ENCODE measurements around the gene FMOD.

FMOD gene

GRCh38 chr1:203351037-203351625 is at the start of gene FMOD:
Gene FMOD (minus strand): TSS chr1:203351122. CDS start chr1:203348270, 2,852 bp downstream.
- DNase-seq (ENCODE audit: low read depth in 3 of 3), result no peak

GRCh38 chr1:203396595-203397194 is 45.8 kb upstream of the FMOD start:
- DNase-seq (ENCODE audit: low read depth in 3 of 3), result no peak

DNA sequence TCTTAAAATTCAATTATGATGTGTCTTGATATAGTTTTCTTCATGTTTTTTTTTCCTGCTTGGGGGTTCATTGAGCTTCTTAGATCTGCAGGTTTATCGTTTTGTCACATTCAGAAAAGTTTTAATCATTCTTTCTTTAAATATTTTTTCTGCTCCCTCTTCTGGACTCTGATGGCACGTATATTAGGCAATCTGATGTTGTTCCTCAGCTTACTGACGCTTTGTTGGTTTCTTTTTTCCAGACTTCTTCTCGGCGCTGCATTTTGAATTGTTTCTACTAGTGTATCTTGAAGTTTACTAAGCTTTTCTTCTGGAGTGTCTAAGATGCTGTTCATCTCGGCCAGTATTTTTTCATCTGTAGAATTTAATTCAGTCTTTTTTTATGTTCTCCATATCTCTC is 44.8 kb upstream of the FMOD start:
- DNase-seq (ENCODE audit: low read depth in 3 of 3), result no peak

DNA sequence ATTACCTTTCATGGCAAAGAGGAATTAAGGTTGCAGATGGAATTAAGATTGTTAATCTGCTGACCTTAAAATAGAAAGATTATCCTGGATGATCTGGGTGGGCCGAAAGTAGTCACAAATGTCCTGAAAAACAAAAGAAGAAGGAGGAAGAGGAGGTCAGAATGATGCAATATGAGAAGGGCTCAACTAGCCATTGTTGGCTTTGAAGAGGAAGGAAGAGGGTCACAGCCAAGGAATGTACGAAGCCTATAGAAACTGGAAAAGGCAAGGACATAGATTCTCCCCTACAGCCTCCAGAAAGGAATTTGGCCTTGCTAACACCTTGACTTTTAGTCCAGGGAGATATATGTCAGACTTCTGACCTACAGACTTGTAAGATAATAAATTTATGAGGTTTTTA is 39.4 kb upstream of the FMOD start:
- DNase-seq (ENCODE audit: low read depth in 3 of 3), result no peak

- DNase-seq (ENCODE audit: low read depth in 3 of 3), result no peak
Observed at GRCh38 chr1:203388683-203389082, 37.8 kb upstream of the FMOD start.

GRCh38 chr1:203382026-203382425 is 31.1 kb upstream of the FMOD start:
- DNase-seq (ENCODE audit: low read depth in 3 of 3), result no peak

- DNase-seq (ENCODE audit: low read depth in 3 of 3), result no peak
Observed at GRCh38 chr1:203381151-203381751, 30.3 kb upstream of the FMOD start.

- DNase-seq (ENCODE audit: low read depth in 3 of 3), result no peak
Observed at GRCh38 chr1:203380420-203381150, 29.7 kb upstream of the FMOD start.

- DNase-seq (ENCODE audit: low read depth in 3 of 3), result no peak
Observed at GRCh38 chr1:203379825-203380224, 28.9 kb upstream of the FMOD start.

DNA sequence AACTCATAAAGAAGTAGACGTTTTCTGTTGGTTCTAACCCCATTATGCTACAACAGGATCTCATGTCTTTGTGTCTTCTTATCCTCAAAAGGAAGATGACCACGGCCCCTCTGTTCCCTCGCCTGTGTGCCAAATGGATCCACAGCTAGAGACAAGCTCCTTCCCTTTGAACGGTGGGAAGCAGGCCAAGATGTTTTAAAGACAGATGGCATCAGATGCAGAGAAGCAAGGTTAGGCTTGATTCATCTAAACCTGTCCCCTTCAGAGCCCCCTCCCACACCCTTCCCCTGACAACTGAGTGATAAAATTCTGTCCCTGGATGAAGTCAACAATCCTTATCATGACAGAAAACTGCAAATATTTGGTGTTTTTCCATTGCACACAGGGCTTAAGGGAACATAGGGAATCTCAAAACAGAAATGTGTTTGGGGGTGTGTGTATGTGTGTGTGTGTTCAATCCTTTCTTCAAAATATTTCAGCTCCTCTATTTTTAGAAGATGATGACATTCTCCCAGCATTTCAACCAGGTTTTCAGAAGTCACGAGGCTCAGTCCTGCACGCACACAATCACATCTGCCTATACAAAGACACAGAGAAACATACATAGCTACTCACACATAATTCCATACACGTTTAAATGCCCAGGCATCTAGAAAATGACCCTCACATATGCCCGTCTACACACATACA is 27.8 kb upstream of the FMOD start:
- no peak for DNase-seq (ENCODE audit: low read depth in 3 of 3)

DNA sequence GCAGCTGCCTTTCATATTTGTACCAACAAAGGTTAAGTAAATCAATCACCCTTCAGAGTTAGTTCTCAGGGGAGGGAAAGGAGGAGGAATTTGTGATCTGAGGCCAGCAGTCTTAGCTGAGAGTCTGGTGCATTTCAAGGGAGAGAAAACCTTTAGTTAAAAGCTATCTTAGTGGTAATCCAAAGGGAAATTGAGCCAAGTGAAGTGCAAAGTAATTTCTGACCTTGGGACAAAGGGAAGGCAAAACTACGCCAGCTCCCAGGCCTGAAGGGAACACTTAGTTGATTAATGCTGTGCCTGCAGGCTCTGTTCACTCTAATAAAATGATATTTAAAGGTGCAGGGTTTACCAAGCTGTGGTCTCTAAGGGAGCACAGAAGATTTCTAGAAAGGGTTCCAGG is 23.1 kb upstream of the FMOD start:
- DNase-seq (ENCODE audit: low read depth in 3 of 3), result no peak

DNA sequence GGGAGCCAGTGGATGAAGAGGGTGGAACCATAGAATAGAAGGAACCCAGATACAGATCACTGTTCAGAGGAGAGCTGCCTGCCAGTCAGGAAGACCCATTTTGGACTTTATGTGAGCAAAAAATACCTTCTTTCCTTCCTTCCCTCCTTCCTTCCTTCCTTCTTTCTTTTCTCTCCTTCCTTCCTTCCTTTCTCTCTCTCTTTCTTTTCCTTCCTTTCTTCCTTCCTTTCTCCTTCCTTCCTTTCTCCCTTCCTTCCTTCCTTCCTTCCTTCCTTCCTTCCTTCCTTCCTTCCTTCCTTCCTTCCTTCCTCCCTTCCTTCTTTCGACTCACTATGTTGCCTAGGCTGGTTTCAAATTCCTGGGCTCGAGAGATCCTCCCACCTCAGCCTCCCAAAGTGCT is 22.1 kb upstream of the FMOD start:
- no peak for DNase-seq (ENCODE audit: low read depth in 3 of 3)

DNA sequence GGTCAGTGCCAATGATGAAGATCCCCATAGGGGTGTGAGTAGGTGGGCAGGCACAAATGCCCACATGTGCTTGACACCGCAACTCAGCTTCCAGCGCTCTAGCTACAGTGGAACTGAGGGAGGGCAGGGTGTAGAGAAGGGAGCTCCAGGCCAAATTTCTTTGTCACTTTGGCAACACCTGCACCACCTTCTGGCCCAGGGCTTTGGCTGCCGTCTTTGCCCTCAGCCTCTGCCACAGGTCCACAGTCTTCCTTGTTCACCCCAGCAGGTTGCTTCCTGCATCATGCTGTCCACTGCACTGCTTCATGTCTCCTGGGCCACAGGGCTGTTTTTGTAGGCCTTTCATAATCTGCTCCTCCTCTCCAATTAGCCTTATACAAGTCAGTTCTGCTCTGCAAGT is 20.4 kb upstream of the FMOD start:
- no peak for DNase-seq (ENCODE audit: low read depth in 3 of 3)

DNA sequence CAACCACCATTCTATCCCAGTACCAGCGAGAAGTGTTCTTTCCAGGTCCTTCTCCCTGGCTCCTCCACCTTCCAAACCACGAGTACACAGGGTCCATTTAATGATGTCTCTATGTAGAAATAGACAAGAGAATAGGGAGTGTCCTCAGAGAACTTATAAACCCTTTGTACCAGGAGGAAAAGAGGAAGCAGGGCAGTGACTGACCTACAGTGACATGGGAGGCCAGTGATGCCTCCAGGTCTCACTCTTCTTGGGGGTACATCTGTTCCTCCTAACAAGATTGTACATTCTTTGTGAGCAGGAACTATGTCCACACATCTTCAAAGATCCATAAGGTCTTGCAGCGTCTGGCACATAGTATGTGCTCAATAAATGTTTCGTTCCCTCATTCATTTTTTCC is 18.7 kb upstream of the FMOD start:
- no peak for DNase-seq (ENCODE audit: low read depth in 3 of 3)

GRCh38 chr1:203368624-203369451 is 17.9 kb upstream of the FMOD start:
- DNase-seq (ENCODE audit: low read depth in 3 of 3), result no peak

DNA sequence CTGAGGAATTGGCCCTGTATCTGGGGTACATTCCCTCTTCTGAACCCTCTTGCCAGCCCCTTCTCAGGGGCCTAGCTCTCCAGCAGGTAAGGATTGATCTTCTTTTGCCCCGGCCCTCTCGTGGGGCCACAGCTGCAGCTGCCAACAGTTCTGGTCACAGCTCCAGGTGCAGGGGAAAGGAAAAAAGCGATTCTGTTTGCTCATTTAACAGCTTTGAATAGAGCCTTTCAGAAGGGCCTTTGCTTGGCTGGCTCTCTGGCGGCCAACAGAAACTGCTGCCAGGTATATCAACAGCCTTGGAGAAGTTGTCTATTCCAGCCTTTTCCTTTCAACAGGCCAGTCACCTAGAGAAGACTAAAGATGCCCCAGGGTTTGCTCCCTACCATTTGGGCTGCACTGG is 16.1 kb upstream of the FMOD start:
- no peak for DNase-seq (ENCODE audit: low read depth in 3 of 3)

GRCh38 chr1:203366476-203366875 is 15.6 kb upstream of the FMOD start:
- no peak for DNase-seq (ENCODE audit: low read depth in 3 of 3)

DNA sequence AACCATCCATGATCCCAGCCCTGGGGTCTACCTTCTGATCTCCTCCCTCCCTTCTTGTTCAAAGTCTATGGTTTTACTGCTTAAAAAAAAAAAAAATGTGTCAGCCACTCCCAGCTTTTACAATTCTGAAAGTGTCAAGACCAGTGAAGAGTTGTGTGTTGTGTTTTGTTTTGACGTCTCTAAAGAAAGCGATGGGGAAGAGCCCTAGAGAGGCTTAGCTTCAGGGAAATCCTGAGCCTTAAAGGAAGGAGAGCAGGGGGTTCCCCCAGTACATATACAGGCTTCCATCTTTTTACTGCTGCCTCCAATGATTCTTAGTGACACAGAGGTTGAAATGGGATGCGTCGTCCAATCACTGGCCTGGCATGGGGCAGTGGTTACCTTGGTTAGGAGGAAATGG is 13.9 kb upstream of the FMOD start:
- no peak for DNase-seq (ENCODE audit: low read depth in 3 of 3)

GRCh38 chr1:203364094-203364801 is 13.3 kb upstream of the FMOD start:
- DNase-seq (ENCODE audit: low read depth in 3 of 3), result no peak

DNA sequence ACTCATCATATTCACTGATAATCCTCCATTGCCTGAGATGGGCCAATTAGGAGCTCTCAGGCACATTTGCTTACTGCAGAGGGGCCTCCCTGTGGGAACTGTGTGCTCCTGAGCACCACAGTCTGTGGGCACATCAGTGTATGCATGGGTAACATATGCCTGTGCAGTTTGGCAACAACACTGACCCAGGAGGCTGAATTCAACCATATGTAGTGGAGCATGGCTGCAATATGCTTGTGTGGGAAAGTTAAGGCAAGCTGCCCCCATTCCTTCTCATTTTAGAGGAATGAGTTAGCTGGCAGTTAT is 11.8 kb upstream of the FMOD start:
- DNase-seq (ENCODE audit: low read depth in 3 of 3), result no peak

Data from stimulated activated CD4-positive, alpha-beta T cell treated with anti-CD3 and anti-CD28 coated beads, TNF-alpha, amount 100 ng/mL, for 4 hours (primary cell).